HCT116 (cell line): Measurements from ENCODE around the gene MNAT1. TPM values are rescaled to one million over a fixed set of nuclear protein-coding genes. Genes with fewer than 3 reads are reported as not detected.

Source experiments
- ATAC-seq: fragments of 200-7000 bp; cut with Tn5 transposase; 2 replicates; pipeline ENCODE4 v1.9.1; 2020; ENCODE audit warnings: mild to moderate bottlenecking, moderate library complexity
- BruUV-seq: library from RNA; stranded (reverse); fragments of 400-500 nt; replicated peaks from 2 replicates; lab custom pipeline; 2021; lab: Mats Ljungman, UMichigan
- CTCF ChIA-PET: fragments of 300-600 bp; sonication (Branson Sonifier 250); formaldehyde crosslinking; loops from one replicate; lab custom pipeline; 2021; ENCODE audit warnings: antibody characterized with exemption; lab: Charles Lee
- POLR2A ChIA-PET: fragments of 300-600, 350-600 bp; sonication (Branson Sonifier 250); formaldehyde crosslinking; loops from one replicate; lab custom pipeline; 2021; ENCODE audit warnings: antibody characterized with exemption; lab: Charles Lee
- RAD21 ChIA-PET, 2 experiments: fragments of 300-600 bp; sonication (Branson Sonifier 250); formaldehyde crosslinking; loops; one replicate each; lab custom pipeline; 2023; ENCODE audit warnings: low total read pairs in 2 of 2; ENCODE audit not compliant: uncharacterized antibody in 2 of 2, unreplicated experiment in 2 of 2, low non-redundant PET in 1 of 2; lab: Charles Lee
- DNase-seq: peaks from one replicate; pipeline ENCODE4 v3.0.0-alpha.2; 2010; ENCODE audit warnings: low read depth, low spot score
- H2AFZ ChIP-seq: fragments of 200-600 bp; shearing (Covaris generic), sonication (generic); 2 replicates; pipeline ENCODE4 v1.6.1; 2017; ENCODE audit warnings: low read depth, mixed run types, mixed read lengths, antibody characterized with exemption, low read length; ENCODE audit not compliant: poor library complexity, severe bottlenecking
- H3K27ac ChIP-seq: 2 replicates; pipeline ENCODE4 v1.5.1; 2012; ENCODE audit warnings: low read depth, low read length
- H3K27me3 ChIP-seq: fragments of 200-600 bp; sonication (generic); 2 replicates; pipeline ENCODE4 v1.6.1; 2016; ENCODE audit warnings: mixed run types, low read length, mixed read lengths; ENCODE audit not compliant: insufficient read depth
- H3K36me3 ChIP-seq, 2 experiments: fragments of 200-500 bp in 1 of 2; fragments of 200-600 bp in 1 of 2; sonication (Bioruptor generic) in 1 of 2; sonication (generic) in 1 of 2; 2 replicates each; pipeline versions ENCODE4 v1.5.1 to v1.6.1; 2014 to 2016; ENCODE audit warnings: low read length in 2 of 2, inconsistent platforms in 1 of 2, mixed read lengths in 1 of 2, mixed run types in 1 of 2; ENCODE audit not compliant: insufficient read depth in 2 of 2, control insufficient read depth in 1 of 2
- H3K4me1 ChIP-seq, 2 experiments: fragments of 200-600 bp in 1 of 2; sonication (generic) in 1 of 2; 2 replicates each; pipeline versions ENCODE4 v1.5.1 to v1.6.1; 2012 to 2017; ENCODE audit warnings: low read length in 2 of 2, inconsistent platforms in 1 of 2, mild to moderate bottlenecking in 1 of 2, mixed read lengths in 1 of 2, mixed run types in 1 of 2, moderate library complexity in 1 of 2; ENCODE audit not compliant: insufficient read depth in 2 of 2, control insufficient read depth in 1 of 2
- H3K4me2 ChIP-seq: fragments of 200-600 bp; sonication (generic); 2 replicates; pipeline ENCODE4 v1.6.1; 2017; ENCODE audit warnings: mixed run types, low read length, mixed read lengths
- H3K4me3 ChIP-seq, 2 experiments: fragments of 200-600 bp in 1 of 2; sonication (generic) in 1 of 2; replicated peaks in 1 of 2; 2 replicates each; pipeline ENCODE4 v1.5.1; 2011 to 2016; ENCODE audit warnings: low read length in 2 of 2, control low read depth in 1 of 2, low read depth in 1 of 2, mild to moderate bottlenecking in 1 of 2, mixed read lengths in 1 of 2, mixed run types in 1 of 2
- H3K79me2 ChIP-seq: fragments of 200-600 bp; sonication (generic); 2 replicates; pipeline ENCODE4 v1.6.1; 2017; ENCODE audit warnings: mild to moderate bottlenecking, mixed run types, low read length, moderate library complexity, mixed read lengths; ENCODE audit not compliant: insufficient read depth
- H3K9ac ChIP-seq: fragments of 200-600 bp; sonication (generic); 2 replicates; pipeline ENCODE4 v1.6.1; 2016; ENCODE audit warnings: low read length, mixed read lengths
- H3K9me2 ChIP-seq: fragments of 200-600 bp; sonication (generic), shearing (Covaris generic); 2 replicates; pipeline ENCODE4 v1.6.1; 2017; ENCODE audit warnings: mixed run types, mild to moderate bottlenecking, moderate library complexity; ENCODE audit not compliant: insufficient read depth
- H3K9me3 ChIP-seq, 2 experiments: fragments of 200-500 bp in 1 of 2; fragments of 200-600 bp in 1 of 2; sonication (Bioruptor generic) in 1 of 2; sonication (generic) in 1 of 2; 2 replicates each; pipeline ENCODE4 v1.6.1; 2014 to 2017; ENCODE audit warnings: low read length in 2 of 2, mixed read lengths in 2 of 2, inconsistent platforms in 1 of 2, low read depth in 1 of 2, mild to moderate bottlenecking in 1 of 2, mixed run types in 1 of 2, moderate library complexity in 1 of 2; ENCODE audit not compliant: control insufficient read depth in 1 of 2, insufficient read depth in 1 of 2
- H4K20me1 ChIP-seq: fragments of 200-600 bp; sonication (generic), shearing (Covaris generic); 2 replicates; pipeline ENCODE4 v1.6.1; 2017; ENCODE audit warnings: mixed run types, mild to moderate bottlenecking, moderate library complexity; ENCODE audit not compliant: insufficient read depth
- CEBPB ChIP-seq: IDR thresholded peaks from 2 replicates; pipeline ENCODE4 v1.6.1; 2012; ENCODE audit warnings: low read depth
- EZH2phosphoT487 ChIP-seq: fragments of 200-600 bp; IDR thresholded peaks from 2 replicates; pipeline ENCODE4 v1.6.1; 2018; ENCODE audit warnings: antibody characterized with exemption, borderline replicate concordance
- POLR2AphosphoS5 ChIP-seq: IDR thresholded peaks from 2 replicates; pipeline ENCODE4 v1.6.1; 2011; ENCODE audit warnings: mild to moderate bottlenecking, low read depth, low read length, moderate library complexity
- ZNF274 ChIP-seq: fragments of 200-500 bp; sonication (Bioruptor generic); IDR thresholded peaks from 2 replicates; pipeline ENCODE4 v1.6.1; 2014; ENCODE audit warnings: mild to moderate bottlenecking, low read depth, low read length, inconsistent platforms
- intact Hi-C: fragments of 100-400 bp; cut with micrococcal nuclease; formaldehyde crosslinking; loops from 2 replicates; pipeline ENCODE4 v1.10.0; 2022
- total RNA-seq: library from RNA; stranded (reverse); gene quantifications from one replicate; pipeline ENCODE4 v1.2.1, GENCODE V29; 2021; ENCODE audit not compliant: unreplicated experiment
- TF ChIP-seq, protein P1 (sequence below): IDR thresholded peaks from 2 replicates; pipeline ENCODE4 v1.6.1; 2012; ENCODE audit warnings: low read depth
- TF ChIP-seq, protein P2 (sequence below), 3 experiments: fragments of 200-600 bp in 1 of 3; sonication (generic) in 1 of 3; IDR thresholded peaks in 2 of 3; conservative IDR thresholded peaks in 1 of 3; 2 replicates each; pipeline ENCODE4 v1.5.1; 2012 to 2017; ENCODE audit warnings: low read depth in 2 of 3, low read length in 2 of 3, antibody characterized with exemption in 1 of 3, borderline replicate concordance in 1 of 3, control low read depth in 1 of 3, mild to moderate bottlenecking in 1 of 3, mixed read lengths in 1 of 3, mixed run types in 1 of 3, moderate library complexity in 1 of 3; ENCODE audit not compliant: insufficient read depth in 1 of 3

Gene MNAT1
- total RNA-seq, 1 experiment from 2014 or later, result 49.3 TPM

DNA sequence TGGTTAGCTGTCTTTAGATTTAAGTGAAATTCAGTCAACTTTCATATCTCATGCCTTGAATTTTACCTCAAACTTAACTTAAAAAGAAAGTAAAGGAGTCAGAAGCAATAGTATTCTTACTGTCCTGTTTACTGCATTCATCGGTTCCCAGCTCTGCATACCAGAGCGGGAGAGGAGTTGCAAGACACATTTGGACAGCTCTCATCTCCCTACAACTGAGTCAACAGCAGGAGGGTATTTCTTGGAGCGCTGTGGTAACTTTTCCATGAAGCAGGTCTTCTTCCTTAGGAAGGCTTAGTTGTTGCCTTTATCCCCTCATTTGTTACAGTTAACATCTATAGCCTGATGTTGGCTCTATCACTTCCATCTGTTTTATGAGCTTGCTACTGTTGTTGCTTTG is 181.2 kb downstream of the MNAT1 start:
- no peaks in the 10 kb centered on the region for H3K36me3 ChIP-seq
- H3K4me2 ChIP-seq, result no peak overlapping the region
- ChIA-PET CTCF (no interaction called here), RAD21 (no interaction called here), POLR2A (no interaction called here)
- ATAC-seq (no peak), DNase-seq (no peak)
- no peak overlapping the region for H3K9ac ChIP-seq
- no peak overlapping the region for H3K27ac ChIP-seq
- H3K4me1 ChIP-seq, result no peaks in the 10 kb centered on the region
- no peak overlapping the region for H3K4me3 ChIP-seq
- H3K27me3 ChIP-seq, result no peaks in the 10 kb centered on the region
- intact Hi-C loops, result no loop called here
- no peak overlapping the region for H2AFZ ChIP-seq
- TF ChIP-seq, protein P1, sequence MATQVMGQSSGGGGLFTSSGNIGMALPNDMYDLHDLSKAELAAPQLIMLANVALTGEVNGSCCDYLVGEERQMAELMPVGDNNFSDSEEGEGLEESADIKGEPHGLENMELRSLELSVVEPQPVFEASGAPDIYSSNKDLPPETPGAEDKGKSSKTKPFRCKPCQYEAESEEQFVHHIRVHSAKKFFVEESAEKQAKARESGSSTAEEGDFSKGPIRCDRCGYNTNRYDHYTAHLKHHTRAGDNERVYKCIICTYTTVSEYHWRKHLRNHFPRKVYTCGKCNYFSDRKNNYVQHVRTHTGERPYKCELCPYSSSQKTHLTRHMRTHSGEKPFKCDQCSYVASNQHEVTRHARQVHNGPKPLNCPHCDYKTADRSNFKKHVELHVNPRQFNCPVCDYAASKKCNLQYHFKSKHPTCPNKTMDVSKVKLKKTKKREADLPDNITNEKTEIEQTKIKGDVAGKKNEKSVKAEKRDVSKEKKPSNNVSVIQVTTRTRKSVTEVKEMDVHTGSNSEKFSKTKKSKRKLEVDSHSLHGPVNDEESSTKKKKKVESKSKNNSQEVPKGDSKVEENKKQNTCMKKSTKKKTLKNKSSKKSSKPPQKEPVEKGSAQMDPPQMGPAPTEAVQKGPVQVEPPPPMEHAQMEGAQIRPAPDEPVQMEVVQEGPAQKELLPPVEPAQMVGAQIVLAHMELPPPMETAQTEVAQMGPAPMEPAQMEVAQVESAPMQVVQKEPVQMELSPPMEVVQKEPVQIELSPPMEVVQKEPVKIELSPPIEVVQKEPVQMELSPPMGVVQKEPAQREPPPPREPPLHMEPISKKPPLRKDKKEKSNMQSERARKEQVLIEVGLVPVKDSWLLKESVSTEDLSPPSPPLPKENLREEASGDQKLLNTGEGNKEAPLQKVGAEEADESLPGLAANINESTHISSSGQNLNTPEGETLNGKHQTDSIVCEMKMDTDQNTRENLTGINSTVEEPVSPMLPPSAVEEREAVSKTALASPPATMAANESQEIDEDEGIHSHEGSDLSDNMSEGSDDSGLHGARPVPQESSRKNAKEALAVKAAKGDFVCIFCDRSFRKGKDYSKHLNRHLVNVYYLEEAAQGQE, result no peak
- TF ChIP-seq, protein P2, sequence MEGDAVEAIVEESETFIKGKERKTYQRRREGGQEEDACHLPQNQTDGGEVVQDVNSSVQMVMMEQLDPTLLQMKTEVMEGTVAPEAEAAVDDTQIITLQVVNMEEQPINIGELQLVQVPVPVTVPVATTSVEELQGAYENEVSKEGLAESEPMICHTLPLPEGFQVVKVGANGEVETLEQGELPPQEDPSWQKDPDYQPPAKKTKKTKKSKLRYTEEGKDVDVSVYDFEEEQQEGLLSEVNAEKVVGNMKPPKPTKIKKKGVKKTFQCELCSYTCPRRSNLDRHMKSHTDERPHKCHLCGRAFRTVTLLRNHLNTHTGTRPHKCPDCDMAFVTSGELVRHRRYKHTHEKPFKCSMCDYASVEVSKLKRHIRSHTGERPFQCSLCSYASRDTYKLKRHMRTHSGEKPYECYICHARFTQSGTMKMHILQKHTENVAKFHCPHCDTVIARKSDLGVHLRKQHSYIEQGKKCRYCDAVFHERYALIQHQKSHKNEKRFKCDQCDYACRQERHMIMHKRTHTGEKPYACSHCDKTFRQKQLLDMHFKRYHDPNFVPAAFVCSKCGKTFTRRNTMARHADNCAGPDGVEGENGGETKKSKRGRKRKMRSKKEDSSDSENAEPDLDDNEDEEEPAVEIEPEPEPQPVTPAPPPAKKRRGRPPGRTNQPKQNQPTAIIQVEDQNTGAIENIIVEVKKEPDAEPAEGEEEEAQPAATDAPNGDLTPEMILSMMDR (IDR thresholded peaks at IDR 0.05 in 2 of 3, conservative IDR thresholded peaks at IDR 0.05 in 1 of 3; ENCODE audit: borderline replicate concordance in 1 of 3, insufficient read depth in 1 of 3, low read depth in 2 of 3, low read length in 2 of 3), result no peak
- TF ChIP-seq POLR2AphosphoS5 (no peak), CEBPB (no peak), ZNF274 (no peak), EZH2phosphoT487 (no peak)
- H3K79me2 ChIP-seq, result no peaks in the 10 kb centered on the region
- no peaks in the 10 kb centered on the region for H3K9me2 ChIP-seq
- BruUV-seq, result no TSS peak
- no peaks in the 10 kb centered on the region for H4K20me1 ChIP-seq
- H3K9me3 ChIP-seq, result no peaks in the 10 kb centered on the region
